Fibroblast of lung (primary cell): Measurements from ENCODE around the gene DLG2. TPM values are rescaled to one million over a fixed set of nuclear protein-coding genes. Genes with fewer than 3 reads are reported as not detected.

ENCODE experiments used
- DNase-seq, 2 donors: peaks; one replicate each; pipeline versions ENCODE4 v3.0.0 to v3.0.0-alpha.2; 2010; ENCODE audit warnings: low read depth in 2 of 2
- H2AFZ ChIP-seq: 2 replicates; pipeline ENCODE4 v1.5.1; 2012; ENCODE audit warnings: low read length, control low read depth, inconsistent platforms
- H3K27ac ChIP-seq: 2 replicates; pipeline ENCODE4 v1.5.1; 2011; ENCODE audit warnings: low read length, control low read depth; ENCODE audit not compliant: insufficient read depth
- H3K27me3 ChIP-seq: 2 replicates; pipeline ENCODE4 v1.5.1; 2011; ENCODE audit warnings: mild to moderate bottlenecking, low read length; ENCODE audit not compliant: control insufficient read depth, insufficient read depth
- H3K36me3 ChIP-seq: 2 replicates; pipeline ENCODE4 v1.5.1; 2011; ENCODE audit warnings: low read length; ENCODE audit not compliant: control insufficient read depth, insufficient read depth
- H3K4me1 ChIP-seq: 2 replicates; pipeline ENCODE4 v1.5.1; 2011; ENCODE audit warnings: low read length; ENCODE audit not compliant: control insufficient read depth, insufficient read depth; ENCODE audit errors: extremely low read depth
- H3K4me2 ChIP-seq: 2 replicates; pipeline ENCODE4 v1.5.1; 2011; ENCODE audit warnings: low read length, control low read depth; ENCODE audit not compliant: insufficient read depth; ENCODE audit errors: extremely low read depth
- H3K4me3 ChIP-seq, 4 experiments: fragments of 200-600 bp in 1 of 4; sonication (generic) in 1 of 4; replicated peaks in 1 of 4; 2 replicates each; pipeline ENCODE4 v1.5.1; 2011 to 2016; ENCODE audit warnings: low read length in 4 of 4, low read depth in 3 of 4, mild to moderate bottlenecking in 3 of 4, control low read depth in 2 of 4, inconsistent platforms in 1 of 4, mixed read lengths in 1 of 4; ENCODE audit not compliant: insufficient read depth in 1 of 4; ENCODE audit errors: control extremely low read depth in 1 of 4
- H3K79me2 ChIP-seq: 2 replicates; pipeline ENCODE4 v1.5.1; 2012; ENCODE audit warnings: mild to moderate bottlenecking, low read length, inconsistent platforms; ENCODE audit not compliant: control insufficient read depth, insufficient read depth
- H3K9ac ChIP-seq: 2 replicates; pipeline ENCODE4 v1.5.1; 2011; ENCODE audit warnings: mild to moderate bottlenecking, low read length, control low read depth; ENCODE audit not compliant: insufficient read depth
- H3K9me3 ChIP-seq: 2 replicates; pipeline ENCODE4 v1.5.1; 2012; ENCODE audit warnings: low read depth, low read length; ENCODE audit not compliant: control insufficient read depth, insufficient read depth
- H4K20me1 ChIP-seq: 2 replicates; pipeline ENCODE4 v1.5.1; 2011; ENCODE audit warnings: low read length; ENCODE audit not compliant: control insufficient read depth, insufficient read depth; ENCODE audit errors: extremely low read depth
- EZH2 ChIP-seq: IDR thresholded peaks from 2 replicates; pipeline ENCODE4 v1.5.1; 2012; ENCODE audit warnings: low read length, control low read depth, mild to moderate bottlenecking; ENCODE audit errors: missing control alignments
- polyA plus RNA-seq, 2 donors: library from polyadenylated mRNA; depleted of rRNA in 1 of 2; stranded (reverse) in 1 of 2; unstranded in 1 of 2; fragments of >200 nt; gene quantifications; 2 replicates each; pipeline ENCODE4 v1.2.1, GENCODE V29; 2011 to 2012; ENCODE audit warnings: missing spikeins in 1 of 2
- total RNA-seq: library from RNA; depleted of rRNA; stranded (reverse); fragments of >200 nt; gene quantifications from 2 replicates; pipeline ENCODE4 v1.2.1, GENCODE V29; 2014
- TF ChIP-seq, protein P1 (sequence below), 2 donors: IDR thresholded peaks in 1 of 2; conservative IDR thresholded peaks in 1 of 2; 1 replicate in 1 of 2; 2 replicates in 1 of 2; pipeline ENCODE4 v1.5.1; 2011 to 2012; ENCODE audit warnings: low read length in 2 of 2, control low read depth in 1 of 2, inconsistent platforms in 1 of 2, low read depth in 1 of 2, mild to moderate bottlenecking in 1 of 2

Gene DLG2
- total and polyA plus RNA-seq, 2 donors (not counting 1 experiment from before 2014, with no cell fraction given): 0.77 to 2.3 TPM

DNA sequence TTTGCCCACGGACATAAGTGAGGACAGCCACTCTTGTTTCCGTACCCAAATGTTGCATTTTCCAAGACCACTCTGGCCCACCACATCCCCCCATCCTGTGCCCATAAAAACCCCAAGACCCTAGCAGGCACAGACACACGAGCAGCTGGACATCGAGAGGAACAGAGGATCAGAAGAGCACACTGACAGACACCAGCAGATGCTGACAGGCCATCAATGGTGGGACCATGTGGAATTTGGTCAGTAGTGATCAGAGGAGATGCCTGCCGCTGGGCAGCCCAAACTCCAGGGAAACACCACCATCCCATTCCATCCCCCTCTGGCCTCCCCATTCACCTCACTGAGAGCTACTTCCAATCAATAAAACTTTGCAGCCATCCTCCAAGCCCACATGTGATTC is 87.0 kb downstream of the DLG2 start:
- no peak overlapping the region for H3K27ac ChIP-seq
- TF ChIP-seq, protein P1, sequence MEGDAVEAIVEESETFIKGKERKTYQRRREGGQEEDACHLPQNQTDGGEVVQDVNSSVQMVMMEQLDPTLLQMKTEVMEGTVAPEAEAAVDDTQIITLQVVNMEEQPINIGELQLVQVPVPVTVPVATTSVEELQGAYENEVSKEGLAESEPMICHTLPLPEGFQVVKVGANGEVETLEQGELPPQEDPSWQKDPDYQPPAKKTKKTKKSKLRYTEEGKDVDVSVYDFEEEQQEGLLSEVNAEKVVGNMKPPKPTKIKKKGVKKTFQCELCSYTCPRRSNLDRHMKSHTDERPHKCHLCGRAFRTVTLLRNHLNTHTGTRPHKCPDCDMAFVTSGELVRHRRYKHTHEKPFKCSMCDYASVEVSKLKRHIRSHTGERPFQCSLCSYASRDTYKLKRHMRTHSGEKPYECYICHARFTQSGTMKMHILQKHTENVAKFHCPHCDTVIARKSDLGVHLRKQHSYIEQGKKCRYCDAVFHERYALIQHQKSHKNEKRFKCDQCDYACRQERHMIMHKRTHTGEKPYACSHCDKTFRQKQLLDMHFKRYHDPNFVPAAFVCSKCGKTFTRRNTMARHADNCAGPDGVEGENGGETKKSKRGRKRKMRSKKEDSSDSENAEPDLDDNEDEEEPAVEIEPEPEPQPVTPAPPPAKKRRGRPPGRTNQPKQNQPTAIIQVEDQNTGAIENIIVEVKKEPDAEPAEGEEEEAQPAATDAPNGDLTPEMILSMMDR (conservative IDR thresholded peaks at IDR 0.05 in 1 of 2, IDR thresholded peaks at IDR 0.05 in 1 of 2; ENCODE audit: low read depth in 1 of 2, low read length in 2 of 2): no peak
- no peak for TF ChIP-seq EZH2
- H3K79me2 ChIP-seq: no peaks in the 10 kb centered on the region
- no peaks in the 10 kb centered on the region for H3K4me1 ChIP-seq
- H3K9ac ChIP-seq: no peak overlapping the region
- H4K20me1 ChIP-seq: no peaks in the 10 kb centered on the region
- H3K27me3 ChIP-seq: no peaks in the 10 kb centered on the region
- H3K4me3 ChIP-seq: no peak overlapping the region
- no peak overlapping the region for H3K4me2 ChIP-seq
- H2AFZ ChIP-seq: no peak overlapping the region
- no peaks in the 10 kb centered on the region for H3K36me3 ChIP-seq
- H3K9me3 ChIP-seq: no peaks in the 10 kb centered on the region
- DNase-seq: no peak

DNA sequence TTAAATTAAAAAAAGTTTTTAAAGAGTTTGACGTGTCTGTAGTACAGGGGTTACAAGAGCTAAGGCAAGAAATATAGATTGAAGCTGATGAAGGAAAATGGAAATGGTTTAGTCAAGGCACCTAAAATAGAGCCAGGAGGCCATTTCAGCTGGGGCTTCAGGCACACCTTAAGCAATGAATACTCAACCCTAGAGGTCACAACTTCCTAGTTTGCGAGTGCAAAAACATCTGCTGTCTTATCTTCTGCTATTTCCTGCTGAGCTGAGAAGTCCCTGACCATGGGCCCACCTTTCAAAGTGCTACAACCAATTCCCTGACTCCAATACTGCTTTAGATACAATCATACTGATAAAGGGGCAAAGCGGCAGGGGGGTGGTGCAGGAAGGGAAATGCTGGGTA is 87.4 kb downstream of the DLG2 start:
- no peaks in the 10 kb centered on the region for H3K27me3 ChIP-seq
- no peaks in the 10 kb centered on the region for H3K4me1 ChIP-seq

DNA sequence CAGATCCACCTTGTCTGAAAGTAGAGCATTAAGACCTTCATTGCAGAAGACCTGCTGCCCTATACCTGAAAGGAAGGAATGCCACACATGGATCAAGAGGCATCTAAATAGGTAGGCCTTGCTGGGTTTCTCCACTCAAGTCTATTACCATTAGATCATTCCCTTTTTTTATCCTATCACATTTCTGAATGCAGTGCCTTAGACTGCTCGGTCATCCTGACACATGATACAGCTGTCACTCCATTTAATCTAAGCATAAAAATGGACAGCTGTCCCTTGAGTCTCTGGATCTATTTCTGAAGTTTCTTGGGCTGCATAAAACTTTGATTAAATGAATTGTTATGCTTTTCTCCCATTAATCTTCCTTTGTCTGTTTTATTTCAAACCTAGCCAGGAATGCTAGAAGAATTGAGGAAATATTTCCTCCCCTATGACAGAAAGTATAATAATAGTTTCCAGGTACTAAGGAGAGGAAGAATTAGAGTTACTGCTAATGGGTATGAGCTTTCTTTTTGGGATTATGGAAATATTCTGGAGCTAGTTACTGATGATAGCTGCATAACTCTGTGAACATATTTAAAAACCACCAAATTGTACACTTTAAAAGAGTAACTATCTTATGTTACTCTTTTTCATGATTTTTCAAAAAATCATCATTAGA is 88.0 kb downstream of the DLG2 start:
- Histone ChIP-seq H3K36me3 (no peaks in the 10 kb centered on the region), H3K27ac (no peak overlapping the region), H2AFZ (no peak overlapping the region), H3K9me3 (no peaks in the 10 kb centered on the region), H3K27me3 (no peaks in the 10 kb centered on the region), H3K4me1 (no peaks in the 10 kb centered on the region), H3K79me2 (no peaks in the 10 kb centered on the region), H4K20me1 (no peaks in the 10 kb centered on the region), H3K4me2 (no peak overlapping the region), H3K9ac (no peak overlapping the region), H3K4me3 (no peak overlapping the region)
- TF ChIP-seq EZH2: no peak
- TF ChIP-seq, protein P1 (conservative IDR thresholded peaks at IDR 0.05 in 1 of 2, IDR thresholded peaks at IDR 0.05 in 1 of 2; ENCODE audit: low read depth in 1 of 2, low read length in 2 of 2): no peak
- no peak for DNase-seq

More for the DNA sequence above, 87.4 kb downstream of the DLG2 start:
- DNase-seq: no peak
- no peak overlapping the region for H3K4me2 ChIP-seq
- H3K27ac ChIP-seq: no peak overlapping the region
- H3K9ac ChIP-seq: no peak overlapping the region
- no peak overlapping the region for H2AFZ ChIP-seq
- TF ChIP-seq, protein P1 (conservative IDR thresholded peaks at IDR 0.05 in 1 of 2, IDR thresholded peaks at IDR 0.05 in 1 of 2; ENCODE audit: low read depth in 1 of 2, low read length in 2 of 2): no peak
- TF ChIP-seq EZH2: no peak
- H3K9me3 ChIP-seq: no peaks in the 10 kb centered on the region
- no peaks in the 10 kb centered on the region for H3K79me2 ChIP-seq
- H4K20me1 ChIP-seq: no peaks in the 10 kb centered on the region
- H3K36me3 ChIP-seq: no peaks in the 10 kb centered on the region
- H3K4me3 ChIP-seq: no peak overlapping the region
